Bronchial epithelial cell (primary cell): ENCODE measurements around the gene ADSS1. TPM values are rescaled to one million over a fixed set of nuclear protein-coding genes. Genes with fewer than 3 reads are reported as not detected.

Source experiments
- DNase-seq: peaks from one replicate; pipeline ENCODE4 v3.0.0-alpha.2; 2010; ENCODE audit warnings: low read depth
- FAIRE-seq: peaks from 2 replicates; lab custom pipeline; 2011; peaks lifted over from hg19 to GRCh38; lab: Jason Lieb, UNC
- H3K27me3 ChIP-seq: 2 replicates; pipeline ENCODE4 v1.5.1; 2011; ENCODE audit warnings: low read length; ENCODE audit not compliant: control insufficient read depth, insufficient read depth
- H3K36me3 ChIP-seq: 2 replicates; pipeline ENCODE4 v1.5.1; 2011; ENCODE audit warnings: low read length; ENCODE audit not compliant: control insufficient read depth, insufficient read depth
- H3K4me3 ChIP-seq: 2 replicates; pipeline ENCODE4 v1.5.1; 2011; ENCODE audit warnings: mild to moderate bottlenecking, low read depth, low read length, control low read depth
- total RNA-seq: library from RNA; depleted of rRNA; stranded (reverse); fragments of >200 nt; gene quantifications from 2 replicates; pipeline ENCODE4 v1.2.1, GENCODE V29; 2014
- TF ChIP-seq, protein P1 (sequence below): IDR thresholded peaks from 2 replicates; pipeline ENCODE4 v1.5.1; 2011; ENCODE audit warnings: mild to moderate bottlenecking, moderate library complexity, low read length, control low read depth, inconsistent platforms; ENCODE audit not compliant: insufficient read depth, severe bottlenecking

ADSS1 gene
- total RNA-seq, 1 donor from 2014 or later = 18.2 TPM

DNA sequence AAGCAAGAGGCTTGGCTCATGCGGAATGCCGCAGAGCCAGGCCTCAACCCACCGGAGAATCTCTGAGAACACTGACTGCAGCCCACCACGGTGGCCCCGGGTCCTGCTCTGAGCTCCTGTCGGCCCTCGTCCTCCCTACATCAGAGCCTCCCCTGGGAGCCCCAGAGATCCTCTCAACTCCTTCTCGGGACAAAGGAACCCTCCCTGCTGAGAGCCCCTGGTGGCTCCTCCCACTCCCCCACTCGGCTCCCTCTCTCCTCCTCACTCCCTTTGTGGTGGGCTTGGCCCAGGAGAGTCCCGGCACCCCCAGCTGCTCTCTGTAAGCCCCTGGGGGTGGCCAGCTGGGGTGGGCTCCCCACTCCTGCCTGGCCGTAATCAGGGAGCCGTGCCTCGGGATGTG, 45.7 kb upstream of the ADSS1 start:
- FAIRE-seq (no peak), DNase-seq (no peak)
- no peaks in the 10 kb centered on the region for H3K36me3 ChIP-seq
- H3K27me3 ChIP-seq = no peaks in the 10 kb centered on the region
- H3K4me3 ChIP-seq = peak overlapping the region; percentile 45
- TF ChIP-seq, protein P1, sequence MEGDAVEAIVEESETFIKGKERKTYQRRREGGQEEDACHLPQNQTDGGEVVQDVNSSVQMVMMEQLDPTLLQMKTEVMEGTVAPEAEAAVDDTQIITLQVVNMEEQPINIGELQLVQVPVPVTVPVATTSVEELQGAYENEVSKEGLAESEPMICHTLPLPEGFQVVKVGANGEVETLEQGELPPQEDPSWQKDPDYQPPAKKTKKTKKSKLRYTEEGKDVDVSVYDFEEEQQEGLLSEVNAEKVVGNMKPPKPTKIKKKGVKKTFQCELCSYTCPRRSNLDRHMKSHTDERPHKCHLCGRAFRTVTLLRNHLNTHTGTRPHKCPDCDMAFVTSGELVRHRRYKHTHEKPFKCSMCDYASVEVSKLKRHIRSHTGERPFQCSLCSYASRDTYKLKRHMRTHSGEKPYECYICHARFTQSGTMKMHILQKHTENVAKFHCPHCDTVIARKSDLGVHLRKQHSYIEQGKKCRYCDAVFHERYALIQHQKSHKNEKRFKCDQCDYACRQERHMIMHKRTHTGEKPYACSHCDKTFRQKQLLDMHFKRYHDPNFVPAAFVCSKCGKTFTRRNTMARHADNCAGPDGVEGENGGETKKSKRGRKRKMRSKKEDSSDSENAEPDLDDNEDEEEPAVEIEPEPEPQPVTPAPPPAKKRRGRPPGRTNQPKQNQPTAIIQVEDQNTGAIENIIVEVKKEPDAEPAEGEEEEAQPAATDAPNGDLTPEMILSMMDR = no peak

DNA sequence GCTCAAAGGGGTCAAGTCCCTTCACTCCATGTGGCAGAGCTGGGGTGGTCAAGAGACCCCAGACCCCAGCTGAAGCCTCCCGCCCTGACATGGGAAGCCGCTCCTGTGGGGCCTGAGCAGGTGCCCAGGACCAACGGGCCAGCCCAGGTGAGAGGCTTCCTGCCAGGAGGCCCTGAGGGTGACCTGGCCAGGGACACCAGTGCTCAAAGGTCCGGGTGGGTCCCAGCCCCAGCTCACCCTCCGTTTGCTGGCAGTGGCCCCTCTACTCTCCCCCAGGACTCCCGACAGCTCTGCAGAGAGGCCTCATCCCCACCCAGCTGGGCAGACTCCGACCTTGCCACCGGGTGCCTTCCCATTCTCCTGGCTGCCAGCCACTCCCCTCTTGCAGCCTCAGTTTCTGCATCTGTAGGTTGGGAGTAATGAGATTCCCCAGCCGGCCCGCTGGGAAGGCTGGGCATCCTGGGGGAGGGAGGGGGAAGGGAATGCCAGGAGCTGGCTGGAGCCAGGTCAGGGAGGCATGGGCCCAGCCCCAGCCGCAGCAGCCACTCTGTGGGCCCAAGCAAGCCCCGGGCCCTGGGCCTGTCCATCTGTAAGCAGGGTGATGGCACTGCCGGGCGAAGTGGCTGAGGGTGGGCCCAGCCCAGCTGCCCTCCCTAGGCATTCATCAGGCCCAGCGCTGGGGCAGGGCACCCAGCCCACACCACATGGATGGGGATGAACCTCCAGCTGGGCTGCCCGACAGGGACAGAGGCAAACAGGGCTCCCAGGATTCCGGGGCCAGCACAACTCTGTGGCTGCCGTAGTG, 44.9 kb upstream of the ADSS1 start:
- DNase-seq (no peak), FAIRE-seq (no peak)

DNA sequence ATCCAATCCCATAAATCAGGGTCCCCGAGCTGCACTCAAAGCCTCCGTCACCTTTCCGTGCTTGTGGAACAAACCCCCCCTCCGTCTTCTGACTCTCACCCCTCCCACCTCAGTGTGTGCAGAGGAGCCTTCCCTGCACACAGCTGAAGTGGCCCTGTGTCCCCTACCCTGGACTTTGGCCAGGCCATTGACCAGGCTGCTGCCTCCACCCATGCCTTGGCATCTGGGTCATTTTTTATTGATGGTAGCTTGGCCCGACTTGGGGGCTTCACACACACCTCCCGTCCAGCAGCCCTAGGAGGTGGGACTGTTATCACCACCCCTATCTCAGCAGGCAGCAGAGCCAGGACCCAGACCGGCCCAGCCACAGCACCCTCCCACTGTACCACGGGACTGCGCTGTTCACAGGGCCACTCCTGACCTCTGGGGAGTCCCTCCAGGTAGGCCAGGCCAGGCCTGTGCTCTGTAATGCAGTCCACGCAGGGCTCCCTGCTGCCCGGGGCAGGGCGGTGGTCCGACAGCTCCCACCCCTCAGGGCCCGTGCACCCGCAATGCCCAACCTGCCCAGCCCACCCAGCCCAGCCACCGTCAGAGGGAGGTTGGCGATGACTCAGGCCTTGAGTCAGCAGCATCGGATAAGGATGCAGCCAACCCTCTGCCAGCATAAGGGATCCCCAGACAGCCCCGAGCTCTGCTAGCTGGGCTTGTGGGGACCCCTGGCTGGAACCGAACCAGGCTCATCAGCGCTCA, 43.8 kb upstream of the ADSS1 start:
- no peak for FAIRE-seq
- TF ChIP-seq, protein P1 = no peak

More for the DNA sequence above, 44.9 kb upstream of the ADSS1 start:
- Histone ChIP-seq H3K27me3 (no peaks in the 10 kb centered on the region), H3K4me3 (no peak overlapping the region), H3K36me3 (no peaks in the 10 kb centered on the region)
- TF ChIP-seq, protein P1 = no peak

DNA sequence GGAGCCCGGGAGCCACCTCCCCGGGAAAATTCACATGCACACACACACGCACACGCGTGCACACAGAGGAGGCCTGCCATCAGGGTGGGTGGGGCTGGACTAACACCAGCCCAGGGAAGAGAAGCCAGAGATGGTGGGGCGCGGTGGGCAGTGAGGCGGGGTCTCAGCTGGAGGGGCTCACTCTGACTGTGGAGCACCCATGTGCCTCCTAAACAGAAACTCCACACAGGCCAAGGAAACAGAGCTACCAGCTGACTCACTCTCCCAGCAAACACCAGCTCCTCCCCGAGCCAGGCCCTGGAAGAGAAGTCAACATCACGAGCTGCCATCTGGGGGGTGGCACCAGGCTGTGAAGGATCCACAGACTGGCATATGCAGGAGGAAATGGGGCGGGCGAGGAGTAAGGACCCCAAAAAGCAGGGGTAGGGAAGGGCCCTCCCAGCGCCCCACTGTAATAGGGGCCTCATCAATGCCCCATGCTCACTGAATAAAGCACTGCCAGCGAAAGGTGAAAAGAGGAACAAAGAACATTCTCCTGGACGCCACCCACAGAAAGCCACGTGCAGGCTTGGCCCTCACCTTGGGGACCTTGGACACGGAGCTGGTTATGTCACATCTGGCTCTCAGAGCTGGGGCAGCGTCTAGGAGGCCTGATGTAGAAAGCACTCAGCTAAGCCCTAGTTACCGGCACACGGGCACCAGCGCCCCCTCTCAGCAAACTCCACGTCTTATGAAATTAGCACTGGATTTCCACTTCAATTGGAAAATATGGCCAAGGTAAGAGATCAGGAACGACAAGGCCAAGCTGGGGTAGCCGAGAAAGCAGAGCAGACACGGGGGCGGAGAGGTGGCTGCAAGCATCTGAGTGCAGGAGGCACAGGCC, 43.0 kb upstream of the ADSS1 start:
- TF ChIP-seq, protein P1 = peak; percentile 42
- DNase-seq (peak; percentile 83), FAIRE-seq (peak; percentile 28)
- Histone ChIP-seq H3K27me3 (no peaks in the 10 kb centered on the region), H3K36me3 (no peaks in the 10 kb centered on the region), H3K4me3 (peak overlapping the region; percentile 5)

More for the DNA sequence above, 43.8 kb upstream of the ADSS1 start:
- Histone ChIP-seq H3K4me3 (peak overlapping the region; percentile 5), H3K36me3 (no peaks in the 10 kb centered on the region), H3K27me3 (no peaks in the 10 kb centered on the region)
- DNase-seq = peak; percentile 83

DNA sequence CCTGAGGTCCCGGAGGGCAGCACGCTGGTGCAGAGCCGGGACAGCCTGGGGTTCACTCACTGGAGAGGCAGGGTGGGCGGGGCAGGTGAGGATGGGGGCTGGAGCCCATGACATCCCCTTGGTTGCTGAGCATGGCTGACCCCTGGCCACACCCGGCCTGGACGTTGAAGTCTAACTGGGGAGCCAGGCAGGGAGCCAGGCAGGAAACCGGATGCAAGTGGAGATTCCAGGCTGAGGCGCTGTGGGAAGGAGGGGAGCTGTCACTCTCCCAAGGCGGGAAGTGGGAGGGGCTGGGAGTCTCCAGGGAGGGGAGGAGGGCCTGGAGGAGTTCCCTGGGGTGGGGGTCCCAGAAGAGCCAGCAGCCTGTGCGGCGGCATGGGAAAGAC, 42.3 kb upstream of the ADSS1 start:
- Histone ChIP-seq H3K36me3 (no peaks in the 10 kb centered on the region), H3K4me3 (no peak overlapping the region), H3K27me3 (no peaks in the 10 kb centered on the region)
- no peak for FAIRE-seq
- DNase-seq = peak; percentile 70
- TF ChIP-seq, protein P1 = no peak
